ENCODE data around the gene PDHX. TPM values are rescaled to one million over a fixed set of nuclear protein-coding genes. Genes with fewer than 3 reads are reported as not detected.
A peak's percentile ranks its signal among the peaks of the same experiment; 100 is the strongest.

PDHX gene
- total RNA-seq, 1 donor from 2014 or later, result 39.1 TPM

DNA sequence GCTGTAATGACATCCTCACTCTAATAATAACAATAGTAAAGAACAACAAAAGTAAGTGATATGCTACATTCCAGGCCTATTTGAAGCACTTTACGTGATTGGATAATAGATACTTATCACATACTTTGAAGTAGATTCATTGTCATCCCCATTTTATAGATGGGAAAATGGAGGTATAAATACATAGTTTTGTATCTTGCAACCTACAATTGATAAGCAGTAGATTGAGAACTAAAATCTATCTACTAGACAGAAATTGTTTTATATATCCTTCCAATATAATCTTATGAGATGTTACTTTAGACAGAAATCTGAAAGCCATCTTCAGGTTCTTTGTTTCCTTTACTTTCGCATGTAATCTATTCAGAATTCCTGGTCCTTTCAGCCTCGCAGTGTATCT is 118.0 kb downstream of the PDHX start:
- intact Hi-C loops (cut with DNase I), result no loop called here
- H3K4me1 ChIP-seq, result peaks cover 12% of the 10 kb centered on the region
- no peaks in the 10 kb centered on the region for H3K27me3 ChIP-seq (ENCODE audit: low read depth)
- ATAC-seq (no peak), DNase-seq (no peak)
- no peak overlapping the region for H3K27ac ChIP-seq
- no peak overlapping the region for H3K4me3 ChIP-seq
- H3K9me3 ChIP-seq, result no peaks in the 10 kb centered on the region
- no peaks in the 10 kb centered on the region for H3K36me3 ChIP-seq
- TF ChIP-seq, protein P1, sequence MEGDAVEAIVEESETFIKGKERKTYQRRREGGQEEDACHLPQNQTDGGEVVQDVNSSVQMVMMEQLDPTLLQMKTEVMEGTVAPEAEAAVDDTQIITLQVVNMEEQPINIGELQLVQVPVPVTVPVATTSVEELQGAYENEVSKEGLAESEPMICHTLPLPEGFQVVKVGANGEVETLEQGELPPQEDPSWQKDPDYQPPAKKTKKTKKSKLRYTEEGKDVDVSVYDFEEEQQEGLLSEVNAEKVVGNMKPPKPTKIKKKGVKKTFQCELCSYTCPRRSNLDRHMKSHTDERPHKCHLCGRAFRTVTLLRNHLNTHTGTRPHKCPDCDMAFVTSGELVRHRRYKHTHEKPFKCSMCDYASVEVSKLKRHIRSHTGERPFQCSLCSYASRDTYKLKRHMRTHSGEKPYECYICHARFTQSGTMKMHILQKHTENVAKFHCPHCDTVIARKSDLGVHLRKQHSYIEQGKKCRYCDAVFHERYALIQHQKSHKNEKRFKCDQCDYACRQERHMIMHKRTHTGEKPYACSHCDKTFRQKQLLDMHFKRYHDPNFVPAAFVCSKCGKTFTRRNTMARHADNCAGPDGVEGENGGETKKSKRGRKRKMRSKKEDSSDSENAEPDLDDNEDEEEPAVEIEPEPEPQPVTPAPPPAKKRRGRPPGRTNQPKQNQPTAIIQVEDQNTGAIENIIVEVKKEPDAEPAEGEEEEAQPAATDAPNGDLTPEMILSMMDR (IDR thresholded peaks at IDR 0.05), result no peak

DNA sequence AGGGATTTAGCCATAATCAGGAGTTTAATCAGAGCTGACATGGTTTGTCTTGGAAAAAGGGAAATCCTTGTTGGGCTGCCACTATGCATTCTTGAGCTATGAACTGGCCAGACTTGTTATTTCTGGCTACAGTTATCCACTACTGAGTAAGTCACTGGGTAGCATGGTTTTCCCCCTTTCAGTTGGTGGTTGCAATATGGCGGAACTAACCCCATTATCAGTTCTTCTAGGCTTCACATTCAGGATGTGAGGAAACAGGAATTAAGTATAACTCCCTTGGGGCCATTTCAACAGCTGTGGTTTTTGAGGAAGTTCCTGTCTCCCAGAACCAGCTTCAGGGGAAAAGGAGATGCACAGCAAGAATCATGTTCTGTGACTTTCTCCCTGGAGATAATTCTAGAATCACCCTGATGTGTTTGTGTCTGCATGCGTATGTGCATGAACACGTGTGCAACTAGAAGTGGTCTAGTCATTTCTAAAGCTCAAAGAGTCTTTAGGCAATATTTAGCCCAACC is 119.5 kb downstream of the PDHX start:
- Histone ChIP-seq H3K4me3 (no peak overlapping the region), H3K36me3 (no peaks in the 10 kb centered on the region), H3K27ac (no peak overlapping the region), H3K27me3 (ENCODE audit: low read depth) (no peaks in the 10 kb centered on the region), H3K4me1 (peaks cover under 1% of the 10 kb centered on the region), H3K9me3 (no peaks in the 10 kb centered on the region)
- ATAC-seq, result peak; percentile 22 to 55
- TF ChIP-seq, protein P1 (IDR thresholded peaks at IDR 0.05), result no peak
- intact Hi-C loops (cut with DNase I), result no loop called here
- no peak for DNase-seq

GRCh38 chr11:35036639-35037038 is 120.2 kb downstream of the PDHX start:
- DNase-seq (no peak), ATAC-seq (no peak)
- Histone ChIP-seq H3K27me3 (ENCODE audit: low read depth) (no peaks in the 10 kb centered on the region), H3K9me3 (no peaks in the 10 kb centered on the region), H3K4me1 (no peaks in the 10 kb centered on the region), H3K4me3 (no peak overlapping the region), H3K36me3 (no peaks in the 10 kb centered on the region), H3K27ac (no peak overlapping the region)
- TF ChIP-seq, protein P1 (IDR thresholded peaks at IDR 0.05), result no peak
- intact Hi-C loops (cut with DNase I), result no loop called here

GRCh38 chr11:35038211-35038928 is 122.0 kb downstream of the PDHX start:
- Histone ChIP-seq H3K9me3 (no peaks in the 10 kb centered on the region), H3K27ac (no peak overlapping the region), H3K27me3 (ENCODE audit: low read depth) (no peaks in the 10 kb centered on the region), H3K4me1 (peaks cover 15% of the 10 kb centered on the region), H3K36me3 (no peaks in the 10 kb centered on the region), H3K4me3 (no peak overlapping the region)
- no peak for ATAC-seq
- intact Hi-C loops (cut with DNase I), result no loop called here
- TF ChIP-seq, protein P1 (IDR thresholded peaks at IDR 0.05), result no peak
- no peak for DNase-seq

DNA sequence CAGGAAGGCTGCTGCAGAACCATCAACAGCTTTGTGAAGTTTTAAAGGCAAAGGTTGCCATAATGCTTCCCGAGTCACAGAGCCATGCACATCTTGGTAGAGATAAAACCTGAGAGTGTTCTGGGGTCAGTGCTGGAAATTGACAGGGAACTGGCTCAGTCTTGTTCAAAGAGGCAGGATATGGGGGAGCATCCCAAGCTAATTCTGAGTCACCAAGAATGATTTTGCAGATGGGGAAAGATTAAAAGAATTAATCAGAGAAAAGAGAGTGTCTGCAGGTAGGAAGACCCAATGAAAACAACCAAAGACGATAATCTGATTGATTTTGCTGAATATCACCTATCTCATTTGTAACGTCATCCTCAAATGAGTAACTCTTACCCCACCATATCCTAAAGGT is 122.7 kb downstream of the PDHX start:
- H3K9me3 ChIP-seq, result no peaks in the 10 kb centered on the region
- ATAC-seq (no peak), DNase-seq (no peak)
- H3K4me1 ChIP-seq, result peaks cover 21% of the 10 kb centered on the region
- H3K27me3 ChIP-seq (ENCODE audit: low read depth), result no peaks in the 10 kb centered on the region
- no peak overlapping the region for H3K4me3 ChIP-seq
- intact Hi-C loops (cut with DNase I), result no loop called here
- no peak overlapping the region for H3K27ac ChIP-seq
- H3K36me3 ChIP-seq, result no peaks in the 10 kb centered on the region
- TF ChIP-seq, protein P1 (IDR thresholded peaks at IDR 0.05), result no peak

All from lower lobe of right lung (tissue), 2 donors.